Caco-2 (cell line): ENCODE results near the gene SEZ6. TPM values are rescaled to one million over a fixed set of nuclear protein-coding genes. Genes with fewer than 3 reads are reported as not detected.

ENCODE experiments used
- BruUV-seq: library from RNA; stranded (reverse); fragments of 400-500 nt; replicated peaks from 2 replicates; lab custom pipeline; 2021; lab: Mats Ljungman, UMichigan
- CTCF ChIA-PET: fragments of 300-600 bp; sonication (Branson Sonifier 250); formaldehyde crosslinking; loops from one replicate; lab custom pipeline; 2022; ENCODE audit warnings: antibody characterized with exemption; lab: Charles Lee
- POLR2A ChIA-PET: fragments of 300-600 bp; sonication (Branson Sonifier 250); formaldehyde crosslinking; loops from one replicate; lab custom pipeline; 2022; ENCODE audit warnings: antibody characterized with exemption; lab: Charles Lee
- DNase-seq, 2 experiments: peaks; one replicate each; pipeline versions ENCODE4 v3.0.0 to v3.0.0-alpha.2; 2020 to 2022
- H3K27me3 ChIP-seq: replicated peaks from 2 replicates; pipeline ENCODE4 v1.6.0; 2011; ENCODE audit warnings: low read length; ENCODE audit not compliant: control insufficient read depth, insufficient read depth
- H3K36me3 ChIP-seq: 2 replicates; pipeline ENCODE4 v1.5.1; 2011; ENCODE audit warnings: low read length; ENCODE audit not compliant: control insufficient read depth, insufficient read depth
- H3K4me1 ChIP-seq: fragments of 250-450 bp; sonication (Bioruptor Pico); 2 replicates; pipeline ENCODE4 v1.5.1; 2020; ENCODE audit warnings: mild to moderate bottlenecking
- H3K4me3 ChIP-seq: 2 replicates; pipeline ENCODE4 v1.5.1; 2011; ENCODE audit warnings: low read depth, mild to moderate bottlenecking, control low read depth, low read length
- H3K9me3 ChIP-seq: fragments of 250-450 bp; sonication (Bioruptor Pico); 2 replicates; pipeline ENCODE4 v1.5.1; 2020; ENCODE audit warnings: mild to moderate bottlenecking, moderate library complexity
- H3K27ac Mint-ChIP-seq: one replicate; pipeline ENCODE4 v1.8.0; 2022; ENCODE audit warnings: mixed read lengths; ENCODE audit not compliant: unreplicated experiment
- H3K27me3 Mint-ChIP-seq: one replicate; pipeline ENCODE4 v1.8.0; 2022; ENCODE audit warnings: mixed read lengths; ENCODE audit not compliant: insufficient read depth, unreplicated experiment
- H3K36me3 Mint-ChIP-seq: one replicate; pipeline ENCODE4 v1.8.0; 2022; ENCODE audit warnings: mild to moderate bottlenecking, mixed read lengths; ENCODE audit not compliant: insufficient read depth, unreplicated experiment
- H3K4me1 Mint-ChIP-seq: one replicate; pipeline ENCODE4 v1.8.0; 2022; ENCODE audit warnings: low read depth, mixed read lengths; ENCODE audit not compliant: unreplicated experiment
- H3K4me3 Mint-ChIP-seq: one replicate; pipeline ENCODE4 v1.8.0; 2022; ENCODE audit warnings: mild to moderate bottlenecking, moderate library complexity, mixed read lengths; ENCODE audit not compliant: unreplicated experiment
- H3K9me3 Mint-ChIP-seq: one replicate; pipeline ENCODE4 v1.8.0; 2022; ENCODE audit warnings: mixed read lengths; ENCODE audit not compliant: unreplicated experiment
- CTCF ChIP-seq, 2 experiments: fragments of 200-600 bp in 1 of 2; IDR thresholded peaks; 1 replicate in 1 of 2; 2 replicates in 1 of 2; pipeline versions ENCODE4 v1.5.1 to v1.8.0; 2011 to 2022; ENCODE audit warnings: antibody characterized with exemption in 1 of 2, control low read depth in 1 of 2, inconsistent platforms in 1 of 2, low read depth in 1 of 2, low read length in 1 of 2, mild to moderate bottlenecking in 1 of 2, moderate library complexity in 1 of 2; ENCODE audit not compliant: insufficient read depth in 1 of 2, severe bottlenecking in 1 of 2, unreplicated experiment in 1 of 2
- intact Hi-C: fragments of 100-400 bp; cut with micrococcal nuclease; formaldehyde crosslinking; loops from one replicate; pipeline ENCODE4 v1.10.0; 2022; ENCODE audit not compliant: unreplicated experiment
- total RNA-seq: library from RNA; stranded (reverse); gene quantifications from 2 replicates; pipeline ENCODE4 v1.2.3, GENCODE V29; 2022

Gene SEZ6
- total RNA-seq, 1 experiment from 2014 or later: not detected

DNA sequence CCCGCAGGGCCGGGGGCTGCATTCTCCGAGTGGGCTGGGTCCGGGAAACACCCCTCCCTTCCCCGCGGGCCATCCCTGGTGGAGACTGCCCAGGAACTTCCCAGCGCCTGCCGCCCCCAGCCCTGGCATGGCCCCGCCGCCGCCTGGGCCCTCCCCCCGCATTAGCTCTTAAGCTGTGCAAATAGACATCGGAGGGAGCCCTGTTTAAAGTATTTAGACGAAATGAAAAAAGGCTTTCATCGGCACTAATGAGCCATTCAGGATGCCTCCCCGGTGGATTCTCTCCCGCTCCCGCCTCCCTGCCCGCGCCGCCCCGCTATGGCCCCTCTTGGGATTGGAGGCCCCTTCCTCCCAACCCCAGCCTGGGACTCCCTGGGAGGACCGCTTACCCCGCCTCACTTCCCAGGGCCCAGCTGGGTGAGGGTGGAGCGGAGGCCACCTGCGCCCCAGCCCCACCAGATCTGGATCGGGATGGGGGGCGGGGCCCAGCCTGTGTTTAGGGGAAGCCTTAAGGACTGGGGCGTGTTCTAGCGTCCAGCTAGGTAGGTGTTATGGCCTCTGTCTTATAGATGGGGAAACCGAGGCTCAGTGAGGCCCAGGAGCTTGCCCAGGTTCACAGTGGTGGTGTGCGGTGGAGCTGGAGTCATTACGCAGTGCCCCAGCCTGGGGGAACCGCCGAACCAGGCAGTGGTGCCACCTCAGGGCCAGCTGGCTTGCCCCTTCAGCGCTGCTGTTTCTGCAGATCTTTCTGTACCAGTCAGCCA lies 19.7 kb downstream of the SEZ6 start:
- no peaks in the 10 kb centered on the region for H3K36me3 ChIP-seq
- CTCF ChIA-PET: no interaction called here
- BruUV-seq: no TSS peak
- Mint-ChIP-seq H3K9me3 (no peaks in the 10 kb centered on the region), H3K27me3 (no peaks in the 10 kb centered on the region), H3K36me3 (no peaks in the 10 kb centered on the region), H3K4me3 (no peak overlapping the region), H3K27ac (no peak overlapping the region), H3K4me1 (no peaks in the 10 kb centered on the region)
- no peak for DNase-seq
- no peaks in the 10 kb centered on the region for H3K4me1 ChIP-seq
- no peak overlapping the region for H3K4me3 ChIP-seq
- H3K27me3 ChIP-seq: no peaks in the 10 kb centered on the region
- no peak for TF ChIP-seq CTCF (IDR thresholded peaks at IDR 0.05; ENCODE audit: insufficient read depth in 1 of 2, low read depth in 1 of 2, low read length in 1 of 2, severe bottlenecking in 1 of 2, unreplicated experiment in 1 of 2)
- no peaks in the 10 kb centered on the region for H3K9me3 ChIP-seq
- intact Hi-C loops: loop anchor here (10.0 kb wide), 1 partner anchor 259 kb away; the partner anchor contains the start of gene CRYBA1
- POLR2A ChIA-PET: no interaction called here

GRCh38 chr17:28983286-28984230 lies 22.3 kb downstream of the SEZ6 start:
- Mint-ChIP-seq H3K4me3 (no peak overlapping the region), H3K4me1 (no peaks in the 10 kb centered on the region), H3K36me3 (no peaks in the 10 kb centered on the region), H3K27ac (no peak overlapping the region), H3K9me3 (no peaks in the 10 kb centered on the region), H3K27me3 (peaks cover 2% of the 10 kb centered on the region)
- no peak for TF ChIP-seq CTCF (IDR thresholded peaks at IDR 0.05; ENCODE audit: insufficient read depth in 1 of 2, low read depth in 1 of 2, low read length in 1 of 2, severe bottlenecking in 1 of 2, unreplicated experiment in 1 of 2)
- Histone ChIP-seq H3K4me1 (no peaks in the 10 kb centered on the region), H3K4me3 (no peak overlapping the region), H3K9me3 (no peaks in the 10 kb centered on the region), H3K36me3 (no peaks in the 10 kb centered on the region), H3K27me3 (no peaks in the 10 kb centered on the region)
- intact Hi-C loops: loop anchor here (10.0 kb wide), 1 partner anchor 261 kb away; the partner anchor contains the start of gene CRYBA1
- no TSS peak for BruUV-seq
- CTCF ChIA-PET: interaction anchor here (1.0 to 2.3 kb wide), 3 partner anchors 10 to 134 kb away, joined by 3 to 8 read pairs (median 4); no protein-coding TSS in a partner anchor
- POLR2A ChIA-PET: no interaction called here
- no peak for DNase-seq
